HG03097 (cell line): ENCODE results near the gene YKT6.
"Not testable (repeated sequence)": the region's sequence is repeated elsewhere in the genome, so short reads cannot be mapped to it uniquely, and the experiment has no call there.

Experiments
- ATAC-seq: cut with Tn5 transposase; IDR thresholded peaks from one replicate; pipeline ENCODE4 v1.9.1; 2021; ENCODE audit not compliant: unreplicated experiment, low FRiP score

Gene YKT6

DNA sequence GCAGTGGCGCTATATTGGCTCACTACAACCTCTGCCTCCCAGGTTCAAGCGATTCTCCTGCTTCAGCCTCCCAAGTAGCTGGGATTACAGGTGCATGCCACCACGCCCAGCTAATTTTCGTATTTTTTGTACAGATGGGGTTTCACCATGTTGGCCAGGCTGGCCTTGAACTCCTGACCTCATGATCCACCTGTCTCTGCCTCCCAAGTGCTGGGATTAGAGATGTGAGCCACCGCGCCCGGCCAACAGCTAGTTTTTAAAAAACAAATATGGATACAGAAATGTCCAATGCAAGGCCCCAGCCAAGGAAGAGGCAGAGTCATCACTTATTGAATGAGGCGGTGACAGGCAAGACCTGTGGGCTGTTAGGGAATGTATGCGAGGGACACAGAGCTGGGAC is 28.9 kb upstream of the YKT6 start:
- not testable (repeated sequence) for ATAC-seq

DNA sequence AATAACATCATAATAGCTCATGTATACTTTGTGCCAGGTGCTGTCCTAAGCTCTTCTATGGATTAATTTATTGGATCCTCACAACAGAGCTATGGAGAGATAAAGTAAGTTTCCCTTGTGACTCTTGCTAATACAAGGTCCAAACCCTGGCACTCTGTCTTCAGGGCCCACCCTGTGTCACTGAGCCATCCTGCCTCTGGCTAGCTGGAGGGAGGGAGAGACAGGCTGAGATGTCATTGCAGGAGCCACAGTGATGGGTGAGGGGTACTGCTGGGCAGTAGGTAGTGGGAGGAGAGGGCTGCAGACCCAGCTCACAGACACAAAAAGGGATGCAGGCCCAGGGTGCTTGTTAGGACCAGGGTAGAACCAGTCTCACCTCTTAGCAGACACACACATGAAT is 28.4 kb upstream of the YKT6 start:
- no peak for ATAC-seq

DNA sequence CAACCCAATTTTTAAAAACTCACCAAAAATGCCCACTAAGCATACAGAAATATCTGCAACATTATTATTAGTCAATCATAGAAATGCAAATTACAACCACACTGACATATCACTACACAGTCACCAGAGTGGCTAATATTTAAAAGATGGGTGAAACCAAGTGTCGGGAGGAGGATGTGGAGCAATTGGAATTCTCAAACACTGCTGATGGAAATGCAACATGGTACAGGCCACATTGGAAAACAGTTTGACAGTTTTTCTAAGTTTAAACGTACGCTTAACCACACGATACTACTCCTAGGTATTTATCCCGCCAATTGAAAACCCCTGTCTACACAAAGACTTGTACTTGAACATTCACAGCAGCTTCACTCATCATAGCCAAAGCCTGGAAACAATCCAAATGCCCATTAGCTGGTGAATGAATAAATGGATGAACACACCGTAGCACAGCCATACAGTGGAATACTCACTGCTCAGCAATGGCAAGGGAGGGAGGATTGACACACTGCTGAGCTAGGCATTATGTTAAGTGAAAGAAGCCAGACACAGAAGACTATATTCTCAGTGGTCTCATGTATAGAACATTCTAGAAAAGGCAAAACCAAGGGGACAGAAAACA is 27.9 kb upstream of the YKT6 start:
- no peak for ATAC-seq

DNA sequence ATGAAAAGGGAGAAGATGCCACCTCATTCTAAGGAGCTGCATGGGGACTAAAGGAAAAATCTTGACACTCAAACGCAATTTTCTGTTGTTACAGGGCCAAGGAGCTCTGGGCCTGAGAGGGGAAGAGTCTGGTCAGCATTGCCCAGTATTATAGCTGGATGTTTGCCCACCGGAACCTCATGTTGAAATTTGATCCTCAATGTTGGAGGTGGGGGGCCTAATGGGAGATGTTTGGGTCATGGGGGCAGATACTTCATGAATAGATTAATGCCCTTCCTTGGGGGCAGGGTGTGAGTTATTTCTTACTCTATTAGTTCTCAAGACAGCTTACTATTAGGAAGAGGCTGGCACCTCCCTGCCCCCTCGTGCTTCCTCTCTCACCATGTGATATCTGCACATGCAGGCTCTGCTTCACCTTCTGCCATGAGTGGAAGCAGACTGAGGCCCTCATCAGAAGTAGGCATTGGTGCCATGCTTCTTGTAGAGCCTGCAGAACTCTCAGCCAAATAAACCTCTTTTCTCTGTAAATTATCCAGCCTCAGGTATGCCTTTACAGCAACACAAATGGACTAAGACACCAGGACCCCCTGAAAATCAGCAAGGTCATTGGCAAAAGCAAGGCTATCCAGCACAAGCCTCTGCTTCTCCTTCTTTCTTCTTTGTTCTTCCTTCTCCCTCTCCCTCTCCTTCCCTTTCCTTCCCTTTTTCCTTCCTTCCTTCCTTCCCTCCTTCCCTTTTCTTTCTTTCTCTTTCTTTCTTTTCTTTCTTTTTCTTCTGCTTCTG is 26.7 kb upstream of the YKT6 start:
- no peak for ATAC-seq

DNA sequence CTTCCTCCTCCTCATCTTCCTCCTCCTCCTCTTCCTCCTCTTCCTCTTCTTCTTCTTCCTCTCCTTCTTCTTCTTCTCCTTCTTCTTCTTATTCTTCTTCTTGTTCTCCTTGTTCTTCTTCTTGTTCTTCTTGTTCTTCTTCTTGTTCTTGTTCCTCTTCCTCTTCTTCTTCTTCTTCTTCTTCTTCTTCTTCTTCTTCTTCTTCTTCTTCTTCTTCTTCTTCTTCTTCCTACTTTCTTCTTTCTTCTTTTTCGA is 26.2 kb upstream of the YKT6 start:
- ATAC-seq = not testable (repeated sequence)

DNA sequence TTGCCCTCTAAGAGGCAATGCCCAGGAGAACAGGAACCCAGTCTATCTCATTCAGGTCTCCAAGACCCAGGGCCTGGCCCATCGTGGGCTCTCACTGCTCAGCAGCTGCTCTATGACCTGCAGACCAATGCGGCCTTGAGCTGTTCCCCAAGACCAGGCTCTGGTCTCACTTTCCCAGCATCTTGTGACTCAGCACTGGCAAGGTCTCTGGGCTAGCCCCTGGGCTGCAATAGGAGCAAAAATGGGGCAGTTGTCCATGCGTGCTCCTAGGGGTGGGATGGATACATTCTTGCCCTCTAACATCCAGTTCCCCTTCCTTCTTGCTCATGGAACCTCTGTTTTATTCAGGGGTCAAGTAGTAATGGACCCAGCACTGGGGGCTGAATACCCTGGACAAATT is 25.0 kb upstream of the YKT6 start:
- no peak for ATAC-seq

DNA sequence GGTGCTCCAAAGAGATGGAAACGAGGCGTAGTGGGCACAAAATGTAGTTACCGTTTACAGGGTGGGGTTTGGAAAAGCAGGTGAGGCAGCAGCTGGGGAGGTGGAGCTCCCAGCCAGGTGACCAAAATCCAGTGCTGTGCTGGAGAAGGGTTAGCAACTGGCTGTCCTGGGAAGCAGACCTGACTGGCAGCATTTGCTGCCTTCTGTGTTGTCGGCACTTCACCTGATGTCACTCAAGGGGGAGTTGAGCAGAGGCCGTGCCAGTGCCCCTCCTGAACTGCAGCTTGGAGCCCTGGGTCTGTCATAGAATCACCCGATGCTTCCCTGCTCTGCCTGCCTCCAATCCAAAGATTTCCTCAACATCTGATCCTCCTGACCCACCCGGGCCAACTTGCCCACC is 24.3 kb upstream of the YKT6 start:
- ATAC-seq = no peak

DNA sequence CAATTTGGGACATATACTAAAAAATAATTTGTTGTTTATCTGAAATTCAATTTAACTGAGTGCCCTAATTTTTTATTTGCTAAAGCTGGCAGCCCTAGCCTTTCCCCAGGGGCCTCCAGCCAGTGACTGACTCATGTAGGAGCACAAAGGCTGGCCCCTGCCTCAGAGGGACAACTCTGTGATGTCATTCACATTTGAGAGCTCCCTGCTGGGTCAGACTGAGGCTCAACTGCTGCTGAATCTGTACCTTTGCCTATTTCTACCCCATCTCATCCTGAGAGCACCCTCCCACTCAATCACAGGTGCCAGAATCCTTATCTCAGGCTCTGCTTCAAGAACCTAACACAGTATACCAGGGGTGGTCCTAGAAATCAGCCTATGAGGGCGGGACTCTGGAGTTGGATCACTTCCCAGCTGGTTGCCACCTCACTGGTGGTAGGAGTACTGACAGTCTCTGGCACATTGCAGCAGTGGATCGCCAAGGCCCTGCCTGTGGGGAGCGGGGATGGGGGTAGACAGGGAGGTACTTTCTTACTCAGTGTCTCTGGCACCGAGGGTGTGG is 23.1 kb upstream of the YKT6 start:
- ATAC-seq = no peak

DNA sequence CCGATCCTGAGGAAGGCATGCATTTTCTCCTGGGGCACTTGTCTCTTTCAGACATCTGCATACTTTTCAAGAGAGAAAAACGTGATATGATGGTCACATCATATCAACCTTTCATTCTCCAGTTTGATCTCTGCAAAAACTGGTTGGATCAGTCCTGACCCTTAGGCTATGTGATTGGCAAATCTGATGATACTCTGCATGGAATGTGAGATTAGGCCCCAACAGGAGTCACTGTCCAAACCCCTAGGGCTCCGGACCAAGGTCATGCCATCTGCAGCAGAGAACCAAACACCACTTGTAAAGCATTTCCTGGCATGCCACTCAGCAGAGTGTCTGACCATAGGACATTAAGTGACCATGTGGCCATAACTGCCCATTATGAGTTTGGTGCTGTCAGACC is 20.1 kb upstream of the YKT6 start:
- ATAC-seq = no peak

DNA sequence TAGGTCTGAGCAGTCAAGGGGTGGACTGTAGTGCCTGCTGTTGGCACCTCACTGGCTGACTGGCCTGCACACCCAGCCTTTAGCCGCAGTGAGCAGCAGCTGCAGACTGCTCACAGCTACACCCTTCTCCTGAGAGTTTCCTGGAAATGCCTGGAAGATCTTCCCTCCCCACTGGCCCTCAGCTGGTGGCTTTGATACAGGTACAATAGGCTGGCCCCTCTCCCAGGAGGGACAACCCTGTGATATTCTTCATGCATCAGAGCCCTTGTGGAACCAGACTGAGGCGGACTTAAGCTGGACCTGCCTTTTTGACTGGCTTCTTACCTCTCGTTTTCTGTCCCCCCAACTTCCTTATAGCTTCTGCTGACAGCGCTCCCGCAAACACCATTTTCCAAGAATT is 18.0 kb upstream of the YKT6 start:
- ATAC-seq = no peak

DNA sequence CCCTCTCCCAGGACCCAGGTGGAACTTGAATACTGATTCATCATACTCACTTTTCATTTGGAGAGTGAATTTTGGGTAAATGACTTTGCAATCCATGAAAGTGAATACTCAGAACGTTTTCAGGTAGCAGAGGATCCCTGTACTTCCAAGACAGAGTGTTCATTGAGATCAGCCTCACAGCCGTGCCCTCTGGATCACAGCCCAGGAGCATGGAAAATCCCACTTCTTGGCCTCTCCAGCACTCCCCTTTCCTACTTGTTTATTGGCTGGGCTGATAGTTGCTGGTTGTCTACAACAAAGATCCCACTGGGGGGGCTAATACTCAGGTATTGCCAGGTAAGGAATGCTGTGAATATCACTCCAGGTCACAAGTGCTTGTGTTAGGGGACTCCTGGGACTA is 17.4 kb upstream of the YKT6 start:
- no peak for ATAC-seq

DNA sequence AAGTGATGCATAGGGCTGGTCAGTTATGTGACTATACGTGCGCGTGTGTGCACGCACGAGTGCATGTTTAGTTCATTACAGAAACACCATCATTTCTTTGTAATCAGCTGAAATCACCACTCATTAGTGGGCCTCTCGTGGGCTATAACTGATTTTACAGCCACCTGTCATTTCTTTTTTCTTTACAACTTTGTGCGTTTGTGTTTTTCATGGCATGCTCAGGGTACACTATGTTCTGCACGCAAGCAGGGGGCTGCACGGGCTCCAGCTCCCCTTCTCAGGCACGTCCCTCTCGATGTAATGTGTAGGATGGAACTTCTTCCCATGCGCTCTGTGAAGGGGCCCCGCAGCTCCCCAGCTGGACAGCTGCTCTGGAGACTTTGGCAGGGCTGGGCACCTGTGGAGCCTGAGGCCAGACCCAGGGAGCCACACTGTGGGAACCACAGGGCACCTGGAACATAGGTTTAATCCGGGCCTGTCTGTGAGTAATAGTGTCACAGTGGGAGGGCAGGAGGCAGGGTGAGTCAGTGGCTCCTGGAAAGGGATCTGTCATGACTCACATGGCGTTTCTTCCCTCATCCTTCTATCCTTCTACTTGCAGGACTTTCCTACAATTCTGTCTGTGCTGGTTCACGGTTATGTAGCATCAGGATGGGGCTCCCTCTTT is 16.4 kb upstream of the YKT6 start:
- no peak for ATAC-seq

DNA sequence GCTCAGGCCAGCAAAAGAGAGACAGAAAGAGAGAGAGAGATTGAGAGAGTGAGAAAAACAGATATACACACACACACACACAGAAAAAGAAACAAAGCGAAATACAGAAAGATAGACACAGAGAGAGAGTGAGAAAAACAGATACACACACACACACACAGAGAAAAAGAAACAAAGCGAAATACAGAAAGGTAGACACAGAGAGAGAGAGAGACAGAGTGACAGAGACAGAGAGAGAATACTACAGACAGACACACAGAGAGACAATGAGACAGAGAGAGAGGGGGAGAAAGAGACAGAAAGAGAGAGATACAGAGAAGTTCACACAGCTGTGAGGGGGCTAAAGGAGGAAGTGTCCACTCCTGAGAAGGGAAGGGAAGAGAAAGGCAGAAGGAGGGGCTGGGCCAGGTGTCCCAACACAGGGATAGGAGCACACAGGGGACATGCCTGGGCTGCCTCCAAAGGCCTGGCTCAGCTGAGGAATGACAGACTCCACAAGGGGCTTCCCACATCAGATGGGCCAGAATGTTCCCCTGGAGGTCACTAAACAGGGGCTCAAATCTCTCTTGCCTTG is 15.8 kb upstream of the YKT6 start:
- ATAC-seq = no peak

DNA sequence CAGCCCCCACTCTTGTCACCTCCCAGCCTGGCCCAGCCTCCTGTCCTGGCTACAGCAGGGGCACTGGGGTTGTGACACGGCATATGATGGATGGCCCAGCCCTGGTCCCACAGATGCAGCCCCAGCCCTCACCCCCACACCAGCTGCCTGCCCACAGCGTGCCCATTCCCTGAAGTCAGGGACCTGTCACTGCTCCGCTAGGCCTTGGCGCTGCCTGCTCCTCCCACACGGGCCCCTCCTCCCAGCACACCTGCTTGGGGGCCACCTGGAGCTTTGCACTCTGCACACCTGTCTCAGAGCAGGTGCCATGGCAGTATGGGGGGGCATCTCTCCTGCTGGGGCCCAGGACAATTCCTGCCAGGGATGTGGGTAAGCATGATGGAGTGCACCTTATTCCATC is 15.0 kb upstream of the YKT6 start:
- no peak for ATAC-seq

DNA sequence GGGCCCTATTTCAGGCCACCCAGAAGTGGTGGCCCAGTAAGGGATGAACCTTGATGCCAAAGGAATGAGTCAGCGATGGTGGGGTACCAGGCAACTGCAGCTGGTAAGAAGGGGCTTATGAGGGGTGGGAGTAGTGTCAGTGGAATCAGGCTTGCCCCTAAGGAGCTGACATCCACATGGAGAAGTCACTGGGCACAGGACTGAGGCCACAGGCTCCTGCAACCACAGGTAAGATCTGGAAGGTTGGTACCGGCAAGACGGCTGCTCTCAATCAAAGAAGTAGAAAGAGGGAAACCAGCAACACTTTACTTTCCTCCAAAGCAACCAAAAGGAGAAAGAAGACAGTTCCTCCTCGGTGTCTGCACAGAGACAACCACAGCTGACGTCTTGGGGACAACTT is 14.0 kb upstream of the YKT6 start:
- ATAC-seq = no peak

DNA sequence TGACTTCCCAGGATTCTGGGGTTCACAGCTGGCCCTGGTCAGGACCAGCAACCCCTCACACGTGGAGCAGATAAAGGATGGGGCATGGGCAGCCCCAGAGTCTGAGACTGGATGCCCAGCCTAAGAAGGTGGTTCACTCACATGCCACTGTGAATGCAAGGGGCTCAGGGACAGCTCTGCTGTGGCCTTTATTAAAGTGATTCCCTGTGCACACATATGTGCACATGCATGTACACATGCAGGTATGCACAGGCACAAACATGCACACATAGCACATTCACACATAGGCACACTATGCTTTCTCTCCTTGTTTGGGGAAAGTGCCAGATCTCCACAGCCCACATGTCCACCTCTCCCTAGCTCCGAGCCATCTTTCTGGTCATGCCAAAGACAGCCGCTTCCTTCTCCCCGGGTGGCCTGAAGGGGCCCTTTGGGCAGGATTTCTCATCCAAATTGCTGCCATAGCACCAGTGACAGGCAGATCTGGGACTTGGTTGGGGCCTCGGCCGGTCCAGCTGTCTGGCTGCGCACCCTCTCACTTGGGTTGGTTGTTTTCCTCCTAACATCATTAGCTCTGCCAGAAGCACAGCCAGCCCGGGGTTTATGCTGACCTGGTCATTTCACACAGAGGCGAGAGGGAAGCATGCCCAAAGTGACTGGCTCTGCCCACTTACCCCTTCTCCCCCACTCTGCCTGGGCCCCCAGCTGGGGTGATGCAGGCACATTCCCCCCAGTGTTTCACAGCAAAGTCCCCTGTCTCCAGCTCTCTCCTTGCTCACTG is 13.0 kb upstream of the YKT6 start:
- ATAC-seq = no peak

DNA sequence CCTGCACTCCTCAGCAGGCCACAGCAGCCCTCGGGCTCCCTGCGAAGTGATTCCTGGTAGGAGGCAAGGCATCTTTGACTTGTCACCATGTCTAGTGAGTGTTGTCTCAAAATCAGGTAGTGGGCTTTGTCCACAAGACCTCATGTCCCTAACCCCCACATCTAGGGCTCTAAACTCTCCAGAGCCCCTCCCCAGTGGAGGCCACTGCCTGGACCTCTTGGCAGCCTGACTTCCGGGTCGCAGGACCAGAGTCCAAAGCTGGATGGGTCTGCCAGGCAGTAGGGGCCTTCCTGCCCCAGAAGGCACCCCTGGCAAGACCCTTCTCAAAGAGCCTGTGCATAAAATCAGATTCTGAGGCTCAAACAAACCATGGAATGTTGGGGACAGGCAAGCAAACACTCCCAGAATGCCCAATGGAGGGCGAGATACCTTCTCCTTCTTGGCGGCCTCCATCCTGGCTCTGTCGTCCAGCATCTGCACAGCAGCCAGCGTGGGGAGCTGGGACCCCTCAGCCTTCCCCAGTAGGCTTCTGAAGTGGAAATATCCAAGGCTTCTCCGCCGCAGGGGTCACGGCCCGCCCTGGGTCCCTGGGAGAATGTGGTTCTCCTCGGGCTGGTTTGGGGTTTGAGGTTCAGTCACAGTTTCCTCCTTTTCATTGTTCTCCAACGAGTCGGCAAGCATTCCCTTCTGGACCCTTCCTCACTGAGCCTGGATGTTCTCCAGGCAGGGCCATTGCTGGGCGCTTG is 12.1 kb upstream of the YKT6 start:
- ATAC-seq = no peak

DNA sequence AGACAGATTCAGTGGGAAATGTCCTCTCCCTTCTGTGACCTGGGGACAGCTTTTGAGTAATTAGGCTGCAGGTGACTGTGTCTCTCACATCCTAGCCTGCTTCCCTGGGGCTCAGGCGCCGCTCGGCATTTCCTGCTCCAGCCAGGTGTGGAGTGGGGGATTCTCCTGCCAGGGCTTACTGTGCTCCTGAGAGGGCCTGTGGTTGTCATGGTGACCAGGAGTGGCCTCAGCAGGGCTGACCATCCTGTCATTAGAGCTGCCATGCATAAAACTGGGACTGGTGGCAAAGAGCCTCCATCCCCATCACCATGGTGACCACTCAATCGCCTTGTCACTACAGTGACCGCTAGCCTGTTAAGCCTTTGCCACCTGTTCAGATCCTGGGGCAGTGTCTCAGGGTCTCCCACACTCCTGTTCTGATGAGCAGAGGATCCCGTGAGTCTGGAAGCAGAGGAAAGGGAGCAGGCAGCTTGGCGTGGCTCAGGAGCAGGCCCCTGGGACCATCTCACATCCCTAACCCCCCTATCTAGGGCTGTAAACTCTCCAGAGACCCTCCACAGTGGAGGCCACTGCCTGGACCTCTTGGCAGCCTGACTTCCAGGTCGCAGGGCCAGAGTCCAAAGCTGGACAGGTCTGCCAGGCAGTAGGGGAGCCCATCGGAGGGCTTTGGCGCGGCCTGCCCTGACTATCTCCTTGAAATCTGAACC is 11.3 kb upstream of the YKT6 start, which contains the start of gene GCK:
TSS of gene GCK (minus strand) at position 154 of the 707 bp plus-strand sequence. CDS start 486 bp downstream, outside the sequence.
- ATAC-seq = no peak
